ENCODE data around the gene BDP1. TPM values are rescaled to one million over a fixed set of nuclear protein-coding genes. Genes with fewer than 3 reads are reported as not detected.

BDP1 gene
- total RNA-seq, 1 experiment from 2014 or later: 22.0 TPM

DNA sequence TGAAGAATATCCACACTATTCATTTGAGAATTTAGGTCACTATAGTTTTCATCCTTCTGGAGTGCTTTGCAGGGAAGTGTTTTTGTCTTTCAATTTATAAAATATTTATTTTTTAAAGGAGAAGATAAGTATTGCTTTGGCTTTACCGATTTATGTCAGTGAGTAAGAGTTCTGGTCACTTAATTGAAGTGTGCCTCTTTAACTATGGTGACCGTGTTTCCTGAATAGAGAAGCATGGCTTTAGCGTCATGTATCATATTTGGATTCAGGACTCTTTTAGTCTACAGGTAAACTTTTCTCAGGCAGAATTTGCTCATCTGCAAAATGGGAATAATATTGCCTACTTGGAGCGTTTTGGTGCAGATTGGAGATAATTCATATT is 902 bp downstream of the BDP1 start:
- RAD21 ChIA-PET (ENCODE audit: low non-redundant PET in 1 of 2, low total read pairs in 2 of 2, uncharacterized antibody in 2 of 2, unreplicated experiment in 2 of 2): no interaction called here
- Histone ChIP-seq H3K27me3 (ENCODE audit: insufficient read depth, low read length) (no peaks in the 10 kb centered on the region), H3K9ac (ENCODE audit: low read length) (peak overlapping the region; percentile 79), H3K9me2 (ENCODE audit: insufficient read depth) (no peaks in the 10 kb centered on the region), H3K9me3 (ENCODE audit: control insufficient read depth in 1 of 2, insufficient read depth in 1 of 2, low read depth in 1 of 2, low read length in 2 of 2) (no peaks in the 10 kb centered on the region), H3K4me2 (ENCODE audit: low read length) (peak overlapping the region; percentile 83), H2AFZ (ENCODE audit: low read depth, low read length, poor library complexity, severe bottlenecking) (no peak overlapping the region), H3K79me2 (ENCODE audit: insufficient read depth, low read length) (peaks cover 55% of the 10 kb centered on the region), H4K20me1 (ENCODE audit: insufficient read depth) (no peaks in the 10 kb centered on the region), H3K4me1 (ENCODE audit: control insufficient read depth in 1 of 2, insufficient read depth in 2 of 2, low read length in 2 of 2) (peaks cover 7 to 13% of the 10 kb centered on the region in 2 experiments; a peak in 3 of 4 replicates), H3K36me3 (ENCODE audit: control insufficient read depth in 1 of 2, insufficient read depth in 2 of 2, low read length in 2 of 2) (peaks cover 14 to 25% of the 10 kb centered on the region in 2 experiments), H3K27ac (ENCODE audit: low read depth, low read length) (peak overlapping the region; percentile 72; the same call in 1 of the 2 replicates), H3K4me3 (replicated peaks in 1 of 2; ENCODE audit: low read depth in 1 of 2, low read length in 2 of 2) (peak overlapping the region; percentile 66 to 96)
- intact Hi-C loops (cut with micrococcal nuclease): loop anchor here (5.0 kb wide), 1 partner anchor 301 kb away; no protein-coding TSS in a partner anchor
- TF ChIP-seq TCF7L2 (IDR thresholded peaks at IDR 0.05; ENCODE audit: borderline replicate concordance, extremely low read depth, insufficient read depth, insufficient read length) (no peak), SP1 (IDR thresholded peaks at IDR 0.05; ENCODE audit: low read depth) (no peak), ELF1 (IDR thresholded peaks at IDR 0.05; ENCODE audit: borderline replicate concordance, low read depth) (no peak), CBX3 (IDR thresholded peaks at IDR 0.05; ENCODE audit: low read depth) (no peak), EZH2phosphoT487 (IDR thresholded peaks at IDR 0.05; ENCODE audit: borderline replicate concordance) (no peak), EGR1 (IDR thresholded peaks at IDR 0.05; ENCODE audit: low read depth) (no peak)
- POLR2A ChIA-PET: no interaction called here
- CTCF ChIA-PET: no interaction called here
- ATAC-seq: no peak
- no peak for DNase-seq (ENCODE audit: low read depth, low spot score)
- no TSS peak for BruUV-seq (replicated peaks)

DNA sequence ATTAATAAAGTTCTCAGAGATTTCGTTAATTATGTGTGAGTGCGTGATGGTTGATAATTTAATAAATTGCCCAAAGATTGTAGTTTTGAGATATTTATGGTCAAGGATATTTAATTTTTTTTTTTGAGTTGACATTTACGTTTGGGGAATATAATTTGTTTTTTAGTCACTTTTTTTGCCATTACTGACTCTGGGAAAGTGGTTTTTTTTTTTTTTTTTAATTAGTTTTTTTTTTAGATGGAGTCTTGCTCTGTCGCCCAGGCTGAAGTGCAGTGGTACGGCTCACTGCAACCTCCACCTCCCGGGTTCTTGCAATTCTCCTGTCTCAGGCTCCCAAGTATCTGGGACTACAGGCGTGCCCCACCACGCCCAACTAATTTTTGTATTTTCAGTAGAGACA is 1.7 kb downstream of the BDP1 start:
- H4K20me1 ChIP-seq (ENCODE audit: insufficient read depth): no peaks in the 10 kb centered on the region
- peaks cover 14 to 32% of the 10 kb centered on the region in 2 experiments for H3K36me3 ChIP-seq (ENCODE audit: control insufficient read depth in 1 of 2, insufficient read depth in 2 of 2, low read length in 2 of 2)
- POLR2A ChIA-PET: no interaction called here
- H3K79me2 ChIP-seq (ENCODE audit: insufficient read depth, low read length): peaks cover 56% of the 10 kb centered on the region
- CTCF ChIA-PET: no interaction called here
- peak overlapping the region; percentile 66 to 96 for H3K4me3 ChIP-seq (replicated peaks in 1 of 2; ENCODE audit: low read depth in 1 of 2, low read length in 2 of 2)
- peak overlapping the region; percentile 79; the same call in 1 of the 2 replicates for H3K9ac ChIP-seq (ENCODE audit: low read length)
- BruUV-seq (replicated peaks): no TSS peak
- H3K4me1 ChIP-seq (ENCODE audit: control insufficient read depth in 1 of 2, insufficient read depth in 2 of 2, low read length in 2 of 2): peaks cover 7 to 13% of the 10 kb centered on the region in 2 experiments; a peak in 3 of 4 replicates
- DNase-seq (ENCODE audit: low read depth, low spot score): no peak
- H2AFZ ChIP-seq (ENCODE audit: low read depth, low read length, poor library complexity, severe bottlenecking): no peak overlapping the region
- H3K27ac ChIP-seq (ENCODE audit: low read depth, low read length): no peak overlapping the region
- no peaks in the 10 kb centered on the region for H3K27me3 ChIP-seq (ENCODE audit: insufficient read depth, low read length)
- no peaks in the 10 kb centered on the region for H3K9me3 ChIP-seq (ENCODE audit: control insufficient read depth in 1 of 2, insufficient read depth in 1 of 2, low read depth in 1 of 2, low read length in 2 of 2)
- H3K9me2 ChIP-seq (ENCODE audit: insufficient read depth): no peaks in the 10 kb centered on the region
- H3K4me2 ChIP-seq (ENCODE audit: low read length): peak overlapping the region; percentile 83
- RAD21 ChIA-PET (ENCODE audit: low non-redundant PET in 1 of 2, low total read pairs in 2 of 2, uncharacterized antibody in 2 of 2, unreplicated experiment in 2 of 2): no interaction called here
- intact Hi-C loops (cut with micrococcal nuclease): loop anchor here (5.0 kb wide), 1 partner anchor 300 kb away; no protein-coding TSS in a partner anchor
- ATAC-seq: no peak
- TF ChIP-seq EZH2 (IDR thresholded peaks at IDR 0.05): no peak
- TF ChIP-seq, protein P1, sequence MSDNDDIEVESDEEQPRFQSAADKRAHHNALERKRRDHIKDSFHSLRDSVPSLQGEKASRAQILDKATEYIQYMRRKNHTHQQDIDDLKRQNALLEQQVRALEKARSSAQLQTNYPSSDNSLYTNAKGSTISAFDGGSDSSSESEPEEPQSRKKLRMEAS (IDR thresholded peaks at IDR 0.05): no peak
- TF ChIP-seq, protein P2, sequence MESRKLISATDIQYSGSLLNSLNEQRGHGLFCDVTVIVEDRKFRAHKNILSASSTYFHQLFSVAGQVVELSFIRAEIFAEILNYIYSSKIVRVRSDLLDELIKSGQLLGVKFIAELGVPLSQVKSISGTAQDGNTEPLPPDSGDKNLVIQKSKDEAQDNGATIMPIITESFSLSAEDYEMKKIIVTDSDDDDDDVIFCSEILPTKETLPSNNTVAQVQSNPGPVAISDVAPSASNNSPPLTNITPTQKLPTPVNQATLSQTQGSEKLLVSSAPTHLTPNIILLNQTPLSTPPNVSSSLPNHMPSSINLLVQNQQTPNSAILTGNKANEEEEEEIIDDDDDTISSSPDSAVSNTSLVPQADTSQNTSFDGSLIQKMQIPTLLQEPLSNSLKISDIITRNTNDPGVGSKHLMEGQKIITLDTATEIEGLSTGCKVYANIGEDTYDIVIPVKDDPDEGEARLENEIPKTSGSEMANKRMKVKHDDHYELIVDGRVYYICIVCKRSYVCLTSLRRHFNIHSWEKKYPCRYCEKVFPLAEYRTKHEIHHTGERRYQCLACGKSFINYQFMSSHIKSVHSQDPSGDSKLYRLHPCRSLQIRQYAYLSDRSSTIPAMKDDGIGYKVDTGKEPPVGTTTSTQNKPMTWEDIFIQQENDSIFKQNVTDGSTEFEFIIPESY (IDR thresholded peaks at IDR 0.05; ENCODE audit: extremely low read depth, insufficient replicate concordance, low read length): no peak
- TF ChIP-seq, protein P3, sequence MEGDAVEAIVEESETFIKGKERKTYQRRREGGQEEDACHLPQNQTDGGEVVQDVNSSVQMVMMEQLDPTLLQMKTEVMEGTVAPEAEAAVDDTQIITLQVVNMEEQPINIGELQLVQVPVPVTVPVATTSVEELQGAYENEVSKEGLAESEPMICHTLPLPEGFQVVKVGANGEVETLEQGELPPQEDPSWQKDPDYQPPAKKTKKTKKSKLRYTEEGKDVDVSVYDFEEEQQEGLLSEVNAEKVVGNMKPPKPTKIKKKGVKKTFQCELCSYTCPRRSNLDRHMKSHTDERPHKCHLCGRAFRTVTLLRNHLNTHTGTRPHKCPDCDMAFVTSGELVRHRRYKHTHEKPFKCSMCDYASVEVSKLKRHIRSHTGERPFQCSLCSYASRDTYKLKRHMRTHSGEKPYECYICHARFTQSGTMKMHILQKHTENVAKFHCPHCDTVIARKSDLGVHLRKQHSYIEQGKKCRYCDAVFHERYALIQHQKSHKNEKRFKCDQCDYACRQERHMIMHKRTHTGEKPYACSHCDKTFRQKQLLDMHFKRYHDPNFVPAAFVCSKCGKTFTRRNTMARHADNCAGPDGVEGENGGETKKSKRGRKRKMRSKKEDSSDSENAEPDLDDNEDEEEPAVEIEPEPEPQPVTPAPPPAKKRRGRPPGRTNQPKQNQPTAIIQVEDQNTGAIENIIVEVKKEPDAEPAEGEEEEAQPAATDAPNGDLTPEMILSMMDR (IDR thresholded peaks at IDR 0.05 in 2 of 3, conservative IDR thresholded peaks at IDR 0.05 in 1 of 3; ENCODE audit: borderline replicate concordance in 1 of 3, insufficient read depth in 1 of 3, low read depth in 2 of 3, low read length in 2 of 3): no peak
- TF ChIP-seq SIN3A (IDR thresholded peaks at IDR 0.05; ENCODE audit: low read depth): no peak
- TF ChIP-seq JUND (IDR thresholded peaks at IDR 0.05): no peak
- no peak for TF ChIP-seq SRF (IDR thresholded peaks at IDR 0.05; ENCODE audit: low read depth)
- no peak for TF ChIP-seq TCF7L2 (IDR thresholded peaks at IDR 0.05; ENCODE audit: borderline replicate concordance, extremely low read depth, insufficient read depth, insufficient read length)
